Ascending aorta (tissue), 2 donors: ENCODE results near the gene BABAM2. TPM values are rescaled to one million over a fixed set of nuclear protein-coding genes. Genes with fewer than 3 reads are reported as not detected.

Source experiments
- DNase-seq, 2 donors: peaks; one replicate each; pipeline ENCODE4 v3.0.0-alpha.2; 2019; ENCODE audit warnings: low spot score in 2 of 2
- H3K27ac ChIP-seq, 2 donors: fragments of 200-600 bp; sonication (generic); one replicate each; pipeline ENCODE4 v1.5.1; 2016 to 2017; ENCODE audit warnings: mild to moderate bottlenecking in 1 of 2
- H3K27me3 ChIP-seq: fragments of 200-600 bp; sonication (generic); one replicate; pipeline ENCODE4 v1.5.1; 2017
- H3K36me3 ChIP-seq, 2 donors: fragments of 200-600 bp; sonication (generic); one replicate each; pipeline ENCODE4 v1.5.1; 2016
- H3K4me1 ChIP-seq, 2 donors: fragments of 200-600 bp; sonication (generic); one replicate each; pipeline ENCODE4 v1.5.1; 2016 to 2017; ENCODE audit warnings: mild to moderate bottlenecking in 1 of 2
- H3K4me3 ChIP-seq, 2 donors: fragments of 200-600 bp; sonication (generic); one replicate each; pipeline ENCODE4 v1.5.1; 2016 to 2017; ENCODE audit warnings: mild to moderate bottlenecking in 1 of 2
- H3K9me3 ChIP-seq, 2 donors: fragments of 200-600 bp; sonication (generic); one replicate each; pipeline ENCODE4 v1.5.1; 2016
- intact Hi-C: fragments of 100-400 bp; cut with DNase I; formaldehyde crosslinking; loops from one replicate; pipeline ENCODE4 v1.15.1; 2023
- total RNA-seq: library from RNA; depleted of rRNA; stranded (reverse); fragments of >200 nt; gene quantifications from one replicate; pipeline ENCODE4 v1.1.0, GENCODE V29; 2016
- TF ChIP-seq, protein P1 (sequence below), 3 experiments: fragments of 200-600 bp in 2 of 3; fragments of 450-650 bp in 1 of 3; sonication (generic) in 2 of 3; IDR thresholded peaks; one replicate each; pipeline ENCODE4 v1.5.1; 2016 to 2019; ENCODE audit warnings: antibody characterized with exemption in 3 of 3, mild to moderate bottlenecking in 1 of 3, moderate library complexity in 1 of 3

Gene BABAM2
- 19.6 TPM for total RNA-seq

DNA sequence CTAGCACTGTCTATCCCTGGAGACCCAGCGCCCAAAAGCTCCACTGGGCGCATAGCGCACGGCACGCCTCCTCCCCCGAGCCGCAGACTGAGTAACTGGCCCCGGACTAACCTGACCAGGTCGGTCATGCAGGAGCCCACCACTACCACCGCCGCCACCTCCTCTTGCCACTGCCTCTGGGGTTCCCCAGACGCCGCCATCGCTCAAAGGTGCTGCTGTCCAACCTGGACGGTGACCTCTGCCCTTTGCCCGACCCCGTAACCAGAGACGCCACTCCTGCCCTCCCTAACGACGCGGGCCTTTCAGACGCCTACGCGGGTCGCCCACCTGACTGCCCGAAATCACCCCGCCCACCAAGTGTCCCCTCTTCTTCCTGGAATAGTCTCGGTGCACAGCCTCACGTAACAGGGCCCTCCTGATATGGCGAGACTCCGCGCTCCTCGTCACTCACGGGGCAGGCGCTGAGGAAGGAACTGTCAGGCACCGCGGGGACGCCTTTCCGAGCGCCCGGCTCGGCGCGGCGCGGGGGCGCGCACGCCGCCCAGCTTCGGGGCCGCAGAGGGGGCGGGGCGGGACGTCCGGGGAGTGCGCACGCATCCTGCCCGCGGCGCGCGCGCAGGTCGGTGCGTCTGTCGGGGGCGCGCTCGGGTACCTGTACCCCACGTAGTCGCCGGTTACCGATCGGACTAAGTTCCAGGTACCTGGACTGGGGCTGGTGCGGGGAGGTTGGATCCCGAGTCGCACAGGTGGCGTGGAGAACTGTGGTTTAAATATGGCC, at the start of gene BABAM2, which contains the start of gene RBKS:
Gene BABAM2 (plus strand): TSS at position 584 of the 778 bp plus-strand sequence. CDS start 3,828 bp downstream, outside the sequence.
Gene RBKS (minus strand): TSS at position 242 of the 778 bp plus-strand sequence. CDS start 42 bp downstream, at position 200.
- peaks cover 0 to 21% of the 10 kb centered on the region in 2 donors for H3K4me1 ChIP-seq
- intact Hi-C loops, result loop anchor here (1.0 to 5.0 kb wide), 5 partner anchors 64 to 501 kb away; no protein-coding TSS in a partner anchor

DNA sequence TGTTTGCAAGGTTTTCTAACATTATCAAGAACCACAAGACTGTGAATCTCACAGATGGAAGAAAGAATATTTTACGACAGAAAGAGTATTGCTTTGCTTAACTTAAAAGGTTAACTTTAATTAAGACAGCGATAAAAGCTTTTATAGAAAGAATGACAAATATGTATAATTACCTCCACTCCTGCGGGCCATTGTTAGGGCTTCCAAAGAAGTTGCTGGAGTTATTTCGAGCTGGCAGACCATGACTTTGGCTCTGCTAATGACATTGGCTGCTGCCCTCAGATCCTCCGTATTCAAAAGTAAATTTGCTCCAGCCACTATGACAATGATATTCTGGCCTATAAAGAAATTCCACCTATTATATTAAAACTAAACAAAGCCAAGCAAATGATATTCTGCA, 47.6 kb upstream of the BABAM2 start:
- Histone ChIP-seq H3K4me3 (no peak overlapping the region), H3K27me3 (no peaks in the 10 kb centered on the region), H3K36me3 (no peaks in the 10 kb centered on the region), H3K4me1 (no peaks in the 10 kb centered on the region), H3K9me3 (no peaks in the 10 kb centered on the region), H3K27ac (no peak overlapping the region)
- intact Hi-C loops, result no loop called here
- TF ChIP-seq, protein P1, sequence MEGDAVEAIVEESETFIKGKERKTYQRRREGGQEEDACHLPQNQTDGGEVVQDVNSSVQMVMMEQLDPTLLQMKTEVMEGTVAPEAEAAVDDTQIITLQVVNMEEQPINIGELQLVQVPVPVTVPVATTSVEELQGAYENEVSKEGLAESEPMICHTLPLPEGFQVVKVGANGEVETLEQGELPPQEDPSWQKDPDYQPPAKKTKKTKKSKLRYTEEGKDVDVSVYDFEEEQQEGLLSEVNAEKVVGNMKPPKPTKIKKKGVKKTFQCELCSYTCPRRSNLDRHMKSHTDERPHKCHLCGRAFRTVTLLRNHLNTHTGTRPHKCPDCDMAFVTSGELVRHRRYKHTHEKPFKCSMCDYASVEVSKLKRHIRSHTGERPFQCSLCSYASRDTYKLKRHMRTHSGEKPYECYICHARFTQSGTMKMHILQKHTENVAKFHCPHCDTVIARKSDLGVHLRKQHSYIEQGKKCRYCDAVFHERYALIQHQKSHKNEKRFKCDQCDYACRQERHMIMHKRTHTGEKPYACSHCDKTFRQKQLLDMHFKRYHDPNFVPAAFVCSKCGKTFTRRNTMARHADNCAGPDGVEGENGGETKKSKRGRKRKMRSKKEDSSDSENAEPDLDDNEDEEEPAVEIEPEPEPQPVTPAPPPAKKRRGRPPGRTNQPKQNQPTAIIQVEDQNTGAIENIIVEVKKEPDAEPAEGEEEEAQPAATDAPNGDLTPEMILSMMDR (IDR thresholded peaks at IDR 0.05), result no peak
- no peak for DNase-seq

More for the DNA sequence above, at the start of gene BABAM2, which contains the start of gene RBKS:
- Histone ChIP-seq H3K36me3 (no peaks in the 10 kb centered on the region), H3K27me3 (no peaks in the 10 kb centered on the region), H3K9me3 (no peaks in the 10 kb centered on the region), H3K4me3 (peak within 1 kb of the TSS; percentile 69 to 72), H3K27ac (peak within 1 kb of the TSS; percentile 90 to 95)
- DNase-seq, result peak; percentile 75 to 91
- TF ChIP-seq, protein P1 (IDR thresholded peaks at IDR 0.05), result no peak

DNA sequence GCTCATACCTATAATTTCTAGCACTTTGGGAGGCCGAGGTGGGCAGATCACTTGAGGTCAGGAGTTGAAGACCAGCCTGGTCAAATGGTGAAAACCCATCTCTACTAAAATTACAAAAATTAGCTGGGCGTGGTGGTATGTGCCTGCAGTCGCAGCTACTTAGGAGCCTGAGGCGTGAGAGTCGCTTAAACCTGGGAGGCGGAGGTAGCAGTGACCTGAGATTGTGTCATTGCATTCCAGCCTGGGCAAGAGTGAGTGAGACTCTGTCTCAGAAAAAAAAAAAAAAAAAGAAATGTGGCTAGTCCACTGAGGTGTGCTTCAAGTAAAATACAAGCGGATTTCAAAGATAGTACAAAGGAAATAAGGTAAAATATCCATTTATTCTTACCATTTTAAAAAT, 46.5 kb upstream of the BABAM2 start:
- Histone ChIP-seq H3K27me3 (no peaks in the 10 kb centered on the region), H3K4me1 (no peaks in the 10 kb centered on the region), H3K4me3 (no peak overlapping the region), H3K9me3 (no peaks in the 10 kb centered on the region), H3K36me3 (no peaks in the 10 kb centered on the region), H3K27ac (no peak overlapping the region)
- intact Hi-C loops, result no loop called here
- DNase-seq, result no peak
- TF ChIP-seq, protein P1 (IDR thresholded peaks at IDR 0.05), result no peak

DNA sequence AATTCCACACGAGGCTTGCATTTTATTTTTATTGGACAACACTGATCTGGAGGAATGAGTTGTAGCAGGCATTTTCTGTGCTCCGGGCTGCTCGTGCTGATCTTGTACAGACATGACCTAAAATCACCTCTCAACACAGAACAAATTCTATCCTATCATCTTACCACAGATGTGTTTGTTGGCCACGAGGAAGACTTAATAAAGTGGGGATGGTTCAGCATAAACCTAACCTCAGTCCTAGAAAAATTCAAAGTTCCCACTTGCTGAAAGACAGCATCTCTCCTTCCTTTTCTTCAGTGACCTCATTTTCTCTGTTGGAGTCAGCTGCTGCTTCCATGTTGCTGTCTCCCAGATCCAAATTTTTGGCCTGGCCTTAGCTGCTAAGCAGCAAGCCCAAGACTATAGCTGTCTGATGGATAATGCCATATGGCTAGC, 45.7 kb upstream of the BABAM2 start:
- H3K27me3 ChIP-seq, result no peaks in the 10 kb centered on the region
- H3K27ac ChIP-seq, result peak overlapping the region in 1 of 2 donors; percentile 2
- H3K4me3 ChIP-seq, result no peak overlapping the region
- H3K36me3 ChIP-seq, result no peaks in the 10 kb centered on the region
- H3K9me3 ChIP-seq, result no peaks in the 10 kb centered on the region
- intact Hi-C loops, result no loop called here
- DNase-seq, result no peak
- H3K4me1 ChIP-seq, result no peaks in the 10 kb centered on the region
- TF ChIP-seq, protein P1 (IDR thresholded peaks at IDR 0.05), result no peak

DNA sequence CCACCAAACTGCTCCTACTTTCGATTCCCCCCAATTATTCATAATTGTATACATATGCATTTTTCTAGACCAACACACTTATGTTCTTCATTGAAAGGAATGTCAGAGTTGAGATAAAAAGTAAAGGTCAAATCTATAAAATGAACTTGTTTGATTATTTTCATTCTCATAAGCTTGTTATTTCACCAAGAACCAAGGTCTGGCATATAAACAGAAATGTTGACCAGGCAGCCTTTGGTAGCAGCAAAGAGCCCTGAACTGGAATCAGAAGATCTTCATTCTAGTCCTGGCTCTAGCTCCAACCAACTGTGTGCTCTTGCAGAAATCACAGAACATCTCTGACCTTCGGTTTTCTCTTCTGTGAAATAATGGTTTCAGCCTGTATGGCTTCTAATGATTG, 43.2 kb upstream of the BABAM2 start:
- Histone ChIP-seq H3K36me3 (no peaks in the 10 kb centered on the region), H3K4me1 (no peaks in the 10 kb centered on the region), H3K27ac (no peak overlapping the region), H3K9me3 (no peaks in the 10 kb centered on the region), H3K4me3 (no peak overlapping the region), H3K27me3 (no peaks in the 10 kb centered on the region)
- no peak for DNase-seq
- TF ChIP-seq, protein P1 (IDR thresholded peaks at IDR 0.05), result no peak
- intact Hi-C loops, result no loop called here
